HepG2 (cell line): ENCODE data around the gene ZFHX3. TPM values are rescaled to one million over a fixed set of nuclear protein-coding genes. Genes with fewer than 3 reads are reported as not detected.

Source experiments
- ATF1 ChIP-seq: IDR thresholded peaks from 2 replicates; pipeline ENCODE4 v1.6.1; 2016; ENCODE audit warnings: mild to moderate bottlenecking, control low read depth
- BCL6 ChIP-seq: IDR thresholded peaks from 2 replicates; pipeline ENCODE4 v1.6.1; 2016; ENCODE audit warnings: missing genetic modification reagents, missing compliant biosample characterization
- ELF3 ChIP-seq: IDR thresholded peaks from 2 replicates; pipeline ENCODE4 v1.6.1; 2016; ENCODE audit warnings: missing genetic modification reagents, missing compliant biosample characterization
- EP300 ChIP-seq, 3 experiments: sonication (generic) in 1 of 3; formaldehyde crosslinking in 1 of 3; IDR thresholded peaks; 2 replicates each; pipeline versions ENCODE4 v1.5.1 to v1.6.1; 2011 to 2020; ENCODE audit warnings: low read depth in 2 of 3, low read length in 2 of 3, borderline replicate concordance in 1 of 3, improper control_type of control experiment in 1 of 3, mild to moderate bottlenecking in 1 of 3, missing genetic modification reagents in 1 of 3, moderate library complexity in 1 of 3
- GABPA ChIP-seq, 2 experiments: IDR thresholded peaks; 2 replicates each; pipeline ENCODE4 v1.6.1; 2011 to 2016; ENCODE audit warnings: low read depth in 2 of 2, low read length in 1 of 2, missing biosample characterization in 1 of 2, missing genetic modification characterization in 1 of 2
- JUND ChIP-seq: sonication (generic); formaldehyde crosslinking; IDR thresholded peaks from 2 replicates; pipeline ENCODE4 v1.8.0; 2022; ENCODE audit warnings: mild to moderate bottlenecking, missing genetic modification reagents
- MED1 ChIP-seq: sonication (generic); formaldehyde crosslinking; IDR thresholded peaks from 2 replicates; pipeline ENCODE4 v1.4.0; 2020; ENCODE audit warnings: missing genetic modification reagents
- RXRB ChIP-seq: IDR thresholded peaks from 2 replicates; pipeline ENCODE4 v1.6.1; 2016; ENCODE audit warnings: borderline replicate concordance, missing genetic modification reagents, missing compliant biosample characterization
- SP5 ChIP-seq: IDR thresholded peaks from 2 replicates; pipeline ENCODE4 v1.6.1; 2016; ENCODE audit warnings: low read depth, borderline replicate concordance
- TBX2 ChIP-seq: sonication (generic); formaldehyde crosslinking; IDR thresholded peaks from 2 replicates; pipeline ENCODE4 v1.5.0; 2020; ENCODE audit warnings: missing genetic modification reagents, mild to moderate bottlenecking, borderline replicate concordance
- YEATS2 ChIP-seq: sonication (generic); formaldehyde crosslinking; IDR thresholded peaks from 2 replicates; pipeline ENCODE4 v1.4.0; 2020; ENCODE audit warnings: missing genetic modification reagents, borderline replicate concordance
- ZBTB20 ChIP-seq: sonication (generic); formaldehyde crosslinking; IDR thresholded peaks from 2 replicates; pipeline ENCODE4 v1.8.1; 2023; ENCODE audit warnings: missing genetic modification reagents, low read depth, mild to moderate bottlenecking, borderline replicate concordance
- ZNF205 ChIP-seq: IDR thresholded peaks from 2 replicates; pipeline ENCODE4 v1.6.1; 2018; ENCODE audit warnings: missing biosample characterization, missing genetic modification reagents
- ZNF546 ChIP-seq: sonication (generic); formaldehyde crosslinking; conservative IDR thresholded peaks from 2 replicates; pipeline ENCODE4 v1.8.1; 2023; ENCODE audit warnings: mild to moderate bottlenecking, missing genetic modification reagents
- ZNF567 ChIP-seq: sonication (generic); formaldehyde crosslinking; IDR thresholded peaks from 2 replicates; pipeline ENCODE4 v1.8.1; 2023; ENCODE audit warnings: mild to moderate bottlenecking, missing genetic modification reagents, borderline replicate concordance
- ZNF749 ChIP-seq: sonication (generic); formaldehyde crosslinking; IDR thresholded peaks from 2 replicates; pipeline ENCODE4 v1.8.0; 2022; ENCODE audit warnings: mild to moderate bottlenecking, missing genetic modification reagents, moderate library complexity, borderline replicate concordance
- ZNF773 ChIP-seq: sonication (generic); formaldehyde crosslinking; IDR thresholded peaks from 2 replicates; pipeline ENCODE4 v1.4.0; 2020; ENCODE audit warnings: missing genetic modification reagents, borderline replicate concordance
- ZNF777 ChIP-seq: sonication (generic); formaldehyde crosslinking; IDR thresholded peaks from 2 replicates; pipeline ENCODE4 v1.4.0; 2020; ENCODE audit warnings: missing genetic modification reagents
- polyA plus RNA-seq, 8 experiments: library from polyadenylated mRNA; depleted of rRNA in 3 of 8; stranded (reverse) in 7 of 8; unstranded in 1 of 8; fragments of >200 nt; fragmentation: Illumina TruSeq in 4 of 8; extraction: Trizol in 4 of 8; gene quantifications; 2 replicates each; pipeline versions ENCODE4 v1.2.1 to v1.2.3, GENCODE V29; 2011 to 2016; ENCODE audit warnings: low read depth in 4 of 8, missing spikeins in 1 of 8, mixed read lengths in 1 of 8; ENCODE audit not compliant: insufficient read depth in 1 of 8
- total RNA-seq, 5 experiments: library from RNA; depleted of rRNA; stranded (reverse); fragments of >200 nt; fragmentation: Illumina TruSeq; extraction: Trizol; gene quantifications; 2 replicates each; pipeline ENCODE4 v1.2.3, GENCODE V29; 2016; ENCODE audit warnings: low read depth in 1 of 5
- TF ChIP-seq, protein P1 (sequence below): sonication (generic); formaldehyde crosslinking; IDR thresholded peaks from 2 replicates; pipeline ENCODE4 v1.5.1; 2020; ENCODE audit warnings: missing genetic modification reagents, mild to moderate bottlenecking, borderline replicate concordance
- TF ChIP-seq, protein P2 (sequence below): IDR thresholded peaks from 2 replicates; pipeline ENCODE4 v1.6.1; 2016; ENCODE audit warnings: missing genetic modification reagents, missing compliant biosample characterization
- TF ChIP-seq, protein P3 (sequence below): sonication (generic); formaldehyde crosslinking; IDR thresholded peaks from 2 replicates; pipeline ENCODE4 v1.4.0; 2020; ENCODE audit warnings: missing genetic modification reagents
- TF ChIP-seq, protein P4 (sequence below): sonication (generic); formaldehyde crosslinking; IDR thresholded peaks from 2 replicates; pipeline ENCODE4 v1.4.0; 2020; ENCODE audit warnings: missing genetic modification reagents
- TF ChIP-seq, protein P5 (sequence below): sonication (generic); formaldehyde crosslinking; IDR thresholded peaks from 2 replicates; pipeline ENCODE4 v1.8.1; 2023; ENCODE audit warnings: missing genetic modification reagents, inconsistent platforms, borderline replicate concordance

The ZFHX3 gene
- total and polyA plus RNA-seq, 2 of the 13 experiments (the other 11 are each of a cell fraction or from before 2014, with no cell fraction given): 5.0 to 6.0 TPM

DNA sequence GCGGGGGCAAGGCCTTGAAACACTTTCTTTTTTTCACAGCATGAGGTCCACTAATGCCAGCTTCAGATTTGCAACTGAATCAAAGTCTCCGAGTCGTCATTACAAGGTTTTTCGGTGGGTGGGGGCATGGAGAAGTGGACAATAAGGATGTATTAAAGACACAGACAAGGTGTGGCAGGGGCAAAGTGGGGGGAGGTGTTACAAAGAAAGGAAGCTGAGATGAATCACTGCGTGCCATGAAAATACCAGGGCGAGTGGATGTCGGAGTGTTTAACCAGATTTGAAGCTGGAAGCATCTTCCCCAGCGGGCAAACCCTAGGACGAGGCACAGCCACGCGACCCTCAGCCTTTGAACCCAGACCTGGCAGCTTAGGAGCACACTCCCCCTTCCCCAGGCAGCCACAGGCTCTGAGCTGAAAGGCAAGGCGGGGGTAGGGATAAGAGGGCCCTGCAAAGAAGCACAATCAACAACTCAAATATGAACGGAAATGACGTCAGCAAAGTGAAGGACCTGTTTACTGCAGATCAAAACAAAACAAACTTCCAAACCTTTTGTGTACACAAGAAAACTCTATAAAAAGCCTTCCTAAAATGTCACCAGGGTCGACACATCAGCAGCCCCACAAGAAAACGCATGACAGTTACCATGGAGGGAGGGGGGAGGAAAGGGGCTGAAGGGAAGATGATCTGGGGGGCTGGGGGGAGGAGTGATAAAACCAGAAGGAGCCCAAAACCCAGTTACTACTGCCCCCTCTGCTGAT is 5.6 kb upstream of the ZFHX3 start (continued):
- TF ChIP-seq RXRB (CRISPR knock-in tag): peak; percentile 54; the same call in 1 of the 2 replicates
- 0 out of 2 replicates have a peak, but pooled peaks have one; percentile 33 for TF ChIP-seq ZNF205 (CRISPR knock-in tag)
- peak in 1 of 2 experiments; percentile 72; a peak in 1 of 4 replicates for TF ChIP-seq EP300 (IDR thresholded peaks at IDR 0.05; ENCODE audit: low read depth in 2 of 2, low read length in 2 of 2)
- TF ChIP-seq EP300 (CRISPR knock-in tag; IDR thresholded peaks at IDR 0.05; ENCODE audit: borderline replicate concordance): peak; percentile 60; the same call in 1 of the 2 replicates
- peak; percentile 45; the same call in 1 of the 2 replicates for TF ChIP-seq YEATS2 (CRISPR knock-in tag)
- TF ChIP-seq, protein P1, sequence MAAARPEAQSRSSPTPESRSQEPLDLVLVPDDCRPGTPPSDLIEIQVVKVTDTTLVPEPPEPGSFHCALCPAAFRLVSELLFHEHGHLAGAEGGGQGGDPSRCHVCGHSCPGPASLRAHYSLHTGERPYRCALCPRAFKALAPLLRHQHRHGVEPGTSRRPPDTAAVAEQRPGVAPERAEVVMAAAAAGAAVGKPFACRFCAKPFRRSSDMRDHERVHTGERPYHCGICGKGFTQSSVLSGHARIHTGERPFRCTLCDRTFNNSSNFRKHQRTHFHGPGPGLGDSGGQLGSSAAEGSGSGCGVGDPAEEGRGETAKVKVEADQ (CRISPR knock-in tag): peak; percentile 65; the same call in 1 of the 2 replicates
- TF ChIP-seq MED1 (CRISPR knock-in tag): peak; percentile 90
- peak; percentile 61; the same call in 1 of the 2 replicates for TF ChIP-seq JUND (CRISPR knock-in tag)
- no peak for TF ChIP-seq ZNF773 (CRISPR knock-in tag)
- no peak; the same call in 1 of the 2 replicates for TF ChIP-seq GABPA (IDR thresholded peaks at IDR 0.05; ENCODE audit: low read depth, low read length)
- TF ChIP-seq GABPA (CRISPR knock-in tag; IDR thresholded peaks at IDR 0.05; ENCODE audit: low read depth): peak; percentile 91
- TF ChIP-seq SP5 (CRISPR knock-in tag): 0 out of 2 replicates have a peak, but pooled peaks have one; percentile 42
- peak; percentile 87; the same call in 1 of the 2 replicates for TF ChIP-seq ZNF546
- peak; percentile 85 for TF ChIP-seq ATF1 (CRISPR knock-in tag)
- TF ChIP-seq, protein P2, sequence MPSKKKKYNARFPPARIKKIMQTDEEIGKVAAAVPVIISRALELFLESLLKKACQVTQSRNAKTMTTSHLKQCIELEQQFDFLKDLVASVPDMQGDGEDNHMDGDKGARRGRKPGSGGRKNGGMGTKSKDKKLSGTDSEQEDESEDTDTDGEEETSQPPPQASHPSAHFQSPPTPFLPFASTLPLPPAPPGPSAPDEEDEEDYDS (CRISPR knock-in tag): peak; percentile 68; the same call in 1 of the 2 replicates
- TF ChIP-seq, protein P3, sequence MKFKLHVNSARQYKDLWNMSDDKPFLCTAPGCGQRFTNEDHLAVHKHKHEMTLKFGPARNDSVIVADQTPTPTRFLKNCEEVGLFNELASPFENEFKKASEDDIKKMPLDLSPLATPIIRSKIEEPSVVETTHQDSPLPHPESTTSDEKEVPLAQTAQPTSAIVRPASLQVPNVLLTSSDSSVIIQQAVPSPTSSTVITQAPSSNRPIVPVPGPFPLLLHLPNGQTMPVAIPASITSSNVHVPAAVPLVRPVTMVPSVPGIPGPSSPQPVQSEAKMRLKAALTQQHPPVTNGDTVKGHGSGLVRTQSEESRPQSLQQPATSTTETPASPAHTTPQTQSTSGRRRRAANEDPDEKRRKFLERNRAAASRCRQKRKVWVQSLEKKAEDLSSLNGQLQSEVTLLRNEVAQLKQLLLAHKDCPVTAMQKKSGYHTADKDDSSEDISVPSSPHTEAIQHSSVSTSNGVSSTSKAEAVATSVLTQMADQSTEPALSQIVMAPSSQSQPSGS (CRISPR knock-in tag): peak; percentile 71
- TF ChIP-seq, protein P4, sequence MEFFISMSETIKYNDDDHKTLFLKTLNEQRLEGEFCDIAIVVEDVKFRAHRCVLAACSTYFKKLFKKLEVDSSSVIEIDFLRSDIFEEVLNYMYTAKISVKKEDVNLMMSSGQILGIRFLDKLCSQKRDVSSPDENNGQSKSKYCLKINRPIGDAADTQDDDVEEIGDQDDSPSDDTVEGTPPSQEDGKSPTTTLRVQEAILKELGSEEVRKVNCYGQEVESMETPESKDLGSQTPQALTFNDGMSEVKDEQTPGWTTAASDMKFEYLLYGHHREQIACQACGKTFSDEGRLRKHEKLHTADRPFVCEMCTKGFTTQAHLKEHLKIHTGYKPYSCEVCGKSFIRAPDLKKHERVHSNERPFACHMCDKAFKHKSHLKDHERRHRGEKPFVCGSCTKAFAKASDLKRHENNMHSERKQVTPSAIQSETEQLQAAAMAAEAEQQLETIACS (CRISPR knock-in tag): no peak
- peak; percentile 32; the same call in 1 of the 2 replicates for TF ChIP-seq ZNF749 (CRISPR knock-in tag)
- 0 out of 2 replicates have a peak, but pooled peaks have one; percentile 45 for TF ChIP-seq BCL6 (CRISPR knock-in tag)
- no peak for TF ChIP-seq ZNF567 (CRISPR knock-in tag)
- no peak for TF ChIP-seq ZNF777 (CRISPR knock-in tag)
- peak; percentile 60; the same call in 1 of the 2 replicates for TF ChIP-seq ZBTB20
- TF ChIP-seq, protein P5, sequence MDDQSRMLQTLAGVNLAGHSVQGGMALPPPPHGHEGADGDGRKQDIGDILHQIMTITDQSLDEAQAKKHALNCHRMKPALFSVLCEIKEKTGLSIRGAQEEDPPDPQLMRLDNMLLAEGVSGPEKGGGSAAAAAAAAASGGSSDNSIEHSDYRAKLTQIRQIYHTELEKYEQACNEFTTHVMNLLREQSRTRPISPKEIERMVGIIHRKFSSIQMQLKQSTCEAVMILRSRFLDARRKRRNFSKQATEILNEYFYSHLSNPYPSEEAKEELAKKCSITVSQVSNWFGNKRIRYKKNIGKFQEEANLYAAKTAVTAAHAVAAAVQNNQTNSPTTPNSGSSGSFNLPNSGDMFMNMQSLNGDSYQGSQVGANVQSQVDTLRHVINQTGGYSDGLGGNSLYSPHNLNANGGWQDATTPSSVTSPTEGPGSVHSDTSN (CRISPR knock-in tag): no peak
- peak; percentile 70; the same call in 1 of the 2 replicates for TF ChIP-seq TBX2 (CRISPR knock-in tag)
- TF ChIP-seq ELF3: peak; percentile 55
